ENCODE measurements around the gene CNIH2.

Gene CNIH2

GRCh38 chr11:66278363-66279091 is 552 bp downstream of the CNIH2 start:
- no peak for DNase-seq

- no peak for DNase-seq
Observed at GRCh38 chr11:66279092-66279734, 1.2 kb downstream of the CNIH2 start.

- no peak for DNase-seq
Observed at GRCh38 chr11:66280428-66280827, 2.5 kb downstream of the CNIH2 start.

GRCh38 chr11:66281001-66281400 is 3.0 kb downstream of the CNIH2 start:
- no peak for DNase-seq

- no peak for DNase-seq
Observed at GRCh38 chr11:66281776-66282467, 3.9 kb downstream of the CNIH2 start.

- DNase-seq, result peak; percentile 87
Observed at GRCh38 chr11:66282468-66283455, 4.8 kb downstream of the CNIH2 start.

GRCh38 chr11:66283461-66284105 is 5.6 kb downstream of the CNIH2 start:
- no peak for DNase-seq

GRCh38 chr11:66284526-66285078 is 6.6 kb downstream of the CNIH2 start:
- DNase-seq, result no peak

- DNase-seq, result no peak
Observed at GRCh38 chr11:66285250-66285947, 7.4 kb downstream of the CNIH2 start.

- no peak for DNase-seq
Observed at GRCh38 chr11:66286699-66287098, 8.7 kb downstream of the CNIH2 start.

- DNase-seq, result no peak
Observed at GRCh38 chr11:66287211-66287888, 9.4 kb downstream of the CNIH2 start.

GRCh38 chr11:66287889-66288670 is 10.1 kb downstream of the CNIH2 start:
- no peak for DNase-seq

- peak; percentile 99 for DNase-seq
Observed at GRCh38 chr11:66288671-66289547, 10.9 kb downstream of the CNIH2 start, which contains the start of gene YIF1A. Gene YIF1A (minus strand): TSS chr11:66289143. CDS start chr11:66288985, 158 bp downstream.

GRCh38 chr11:66289548-66290329 is 11.8 kb downstream of the CNIH2 start:
- DNase-seq, result no peak

- no peak for DNase-seq
Observed at GRCh38 chr11:66290330-66290621, 12.3 kb downstream of the CNIH2 start.

- DNase-seq, result no peak
Observed at GRCh38 chr11:66291303-66291705, 13.3 kb downstream of the CNIH2 start.

- DNase-seq, result no peak
Observed at GRCh38 chr11:66291706-66292542, 13.9 kb downstream of the CNIH2 start, which contains the start of gene TMEM151A. Gene TMEM151A (plus strand): TSS chr11:66291894. CDS start chr11:66292014, 120 bp downstream.
